HG03354 (cell line): ENCODE measurements around the gene GPSM1.
A peak's percentile ranks its signal among the peaks of the same experiment; 100 is the strongest.

Experiments
- ATAC-seq: cut with Tn5 transposase; IDR thresholded peaks from one replicate; pipeline ENCODE4 v1.9.1; 2021; ENCODE audit warnings: mild to moderate bottlenecking; ENCODE audit not compliant: unreplicated experiment, poor library complexity, severe bottlenecking

GPSM1 gene, protein sequence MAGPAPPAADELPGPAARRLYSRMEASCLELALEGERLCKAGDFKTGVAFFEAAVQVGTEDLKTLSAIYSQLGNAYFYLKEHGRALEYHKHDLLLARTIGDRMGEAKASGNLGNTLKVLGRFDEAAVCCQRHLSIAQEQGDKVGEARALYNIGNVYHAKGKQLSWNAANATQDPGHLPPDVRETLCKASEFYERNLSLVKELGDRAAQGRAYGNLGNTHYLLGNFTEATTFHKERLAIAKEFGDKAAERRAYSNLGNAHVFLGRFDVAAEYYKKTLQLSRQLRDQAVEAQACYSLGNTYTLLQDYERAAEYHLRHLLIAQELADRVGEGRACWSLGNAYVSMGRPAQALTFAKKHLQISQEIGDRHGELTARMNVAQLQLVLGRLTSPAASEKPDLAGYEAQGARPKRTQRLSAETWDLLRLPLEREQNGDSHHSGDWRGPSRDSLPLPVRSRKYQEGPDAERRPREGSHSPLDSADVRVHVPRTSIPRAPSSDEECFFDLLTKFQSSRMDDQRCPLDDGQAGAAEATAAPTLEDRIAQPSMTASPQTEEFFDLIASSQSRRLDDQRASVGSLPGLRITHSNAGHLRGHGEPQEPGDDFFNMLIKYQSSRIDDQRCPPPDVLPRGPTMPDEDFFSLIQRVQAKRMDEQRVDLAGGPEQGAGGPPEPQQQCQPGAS

GRCh38 chr9:136327304-136327974 lies at the start of gene GPSM1:
GPSM1 (plus strand) TSS chr9:136327539; CDS start chr9:136327696, 157 bp downstream.
- ATAC-seq = no peak

DNA sequence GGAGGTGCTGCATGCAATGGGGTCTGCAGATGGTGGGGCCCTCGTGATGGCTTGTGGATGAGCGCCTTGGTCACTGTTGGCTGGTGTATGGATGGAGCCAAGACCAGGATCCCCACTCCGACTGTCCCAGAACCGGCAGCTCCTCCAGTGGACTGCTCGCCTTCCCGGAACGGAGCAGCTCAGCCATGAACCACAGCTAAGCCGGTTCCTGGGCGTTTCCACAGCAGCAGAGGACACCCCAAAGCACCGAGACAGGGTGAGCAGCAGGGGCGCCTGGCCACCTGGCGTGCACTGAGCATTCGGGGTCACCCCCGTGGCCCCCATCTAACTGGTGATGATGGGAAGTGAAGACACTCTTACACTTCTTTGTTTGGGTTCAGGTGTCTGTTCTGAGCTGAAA lies 49.6 kb upstream of the GPSM1 start:
- ATAC-seq = no peak

DNA sequence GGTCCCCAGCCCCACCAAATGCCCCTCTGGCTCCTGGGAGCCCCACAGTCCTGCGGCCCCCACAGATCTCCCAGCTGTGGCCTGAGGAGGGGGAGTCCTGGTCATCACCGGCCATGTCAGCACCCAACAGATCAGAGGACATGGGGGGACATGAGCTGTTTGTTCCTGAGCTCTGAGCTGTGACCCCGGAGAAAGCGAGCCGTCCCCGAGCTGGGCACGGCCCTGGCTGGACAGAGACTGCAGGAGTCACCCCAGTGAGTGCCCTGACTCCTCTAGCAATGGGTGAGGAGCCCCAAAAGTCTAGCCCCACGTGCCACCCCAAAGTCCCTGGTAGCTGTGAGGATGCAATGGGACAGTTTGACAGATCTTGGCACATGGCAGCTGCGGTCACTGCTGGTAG lies 49.1 kb upstream of the GPSM1 start:
- ATAC-seq = no peak

DNA sequence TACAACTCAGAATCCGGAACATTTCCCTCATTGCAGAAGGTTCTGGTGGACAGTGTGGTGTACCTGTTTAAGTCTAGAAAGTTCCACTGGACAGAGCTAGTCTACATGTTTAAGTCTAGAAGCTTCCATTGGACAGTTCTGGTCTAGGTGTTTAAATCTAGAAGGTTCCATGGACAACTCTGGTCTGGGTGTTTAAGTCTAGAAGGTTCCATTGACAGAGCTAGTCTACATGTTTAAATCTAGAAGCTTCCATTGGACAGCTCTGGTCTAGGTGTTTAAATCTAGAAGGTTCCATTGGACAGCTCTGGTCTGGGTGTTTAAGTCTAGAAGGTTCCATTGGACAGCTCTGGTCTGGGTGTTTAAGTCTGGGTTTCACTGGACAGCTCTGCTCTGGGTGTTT lies 48.4 kb upstream of the GPSM1 start:
- no peak for ATAC-seq

DNA sequence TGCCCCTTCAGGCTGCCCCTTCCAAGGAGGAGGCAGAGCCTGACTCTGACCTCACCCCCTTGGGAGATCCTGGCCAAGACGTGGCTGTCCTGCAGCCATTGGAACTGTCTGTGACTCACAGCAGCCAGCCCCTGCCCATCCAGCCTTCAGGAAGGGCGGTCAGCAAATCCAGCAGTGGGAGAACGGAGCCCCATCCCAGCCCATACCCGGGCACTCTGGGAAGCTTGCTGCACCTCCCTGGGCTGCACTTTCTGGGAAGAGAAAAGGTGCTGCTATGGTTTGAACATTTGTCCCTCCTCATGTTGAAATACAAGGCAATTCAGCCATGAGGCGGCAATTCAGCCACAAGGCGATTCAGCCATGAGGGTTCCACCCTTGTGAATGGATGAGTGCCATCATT lies 47.9 kb upstream of the GPSM1 start:
- no peak for ATAC-seq

DNA sequence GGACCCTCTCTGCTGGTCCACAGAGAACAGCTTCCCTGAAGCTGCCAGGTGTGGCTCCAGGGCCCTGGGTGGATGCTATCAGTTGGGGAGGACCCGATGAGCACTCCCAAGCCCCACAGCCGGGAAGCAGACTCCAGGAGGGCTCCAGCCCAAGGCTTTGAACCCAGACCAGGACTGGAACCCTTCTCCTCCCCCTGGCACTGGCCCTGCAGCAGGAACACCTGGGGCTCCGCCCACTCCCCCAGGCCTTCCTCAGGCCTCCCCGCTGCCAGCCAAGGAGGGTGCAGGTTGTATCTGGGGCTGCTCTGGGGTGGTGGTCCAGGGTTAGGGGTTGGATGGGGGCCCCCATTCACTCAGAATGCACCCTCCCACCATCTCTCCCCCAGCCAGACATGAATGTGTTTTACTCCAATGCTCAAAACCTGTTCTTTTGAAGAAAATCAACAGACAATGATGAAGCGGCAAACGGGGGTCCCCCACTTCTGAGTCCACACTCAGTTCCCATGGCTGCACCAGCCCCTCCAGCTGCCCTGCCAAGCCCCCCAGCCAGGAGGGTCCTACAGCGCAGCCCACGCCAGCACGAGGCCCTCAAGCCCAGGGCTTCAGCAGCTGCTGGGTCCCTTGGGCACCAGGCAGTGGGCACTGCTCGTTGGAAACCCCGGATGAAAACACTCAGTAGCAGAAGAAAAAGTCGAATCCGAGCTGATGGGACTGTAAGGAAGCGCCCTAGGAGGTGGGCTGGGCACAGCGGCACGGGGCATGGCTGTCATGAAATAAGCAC lies 46.6 kb upstream of the GPSM1 start:
- no peak for ATAC-seq

DNA sequence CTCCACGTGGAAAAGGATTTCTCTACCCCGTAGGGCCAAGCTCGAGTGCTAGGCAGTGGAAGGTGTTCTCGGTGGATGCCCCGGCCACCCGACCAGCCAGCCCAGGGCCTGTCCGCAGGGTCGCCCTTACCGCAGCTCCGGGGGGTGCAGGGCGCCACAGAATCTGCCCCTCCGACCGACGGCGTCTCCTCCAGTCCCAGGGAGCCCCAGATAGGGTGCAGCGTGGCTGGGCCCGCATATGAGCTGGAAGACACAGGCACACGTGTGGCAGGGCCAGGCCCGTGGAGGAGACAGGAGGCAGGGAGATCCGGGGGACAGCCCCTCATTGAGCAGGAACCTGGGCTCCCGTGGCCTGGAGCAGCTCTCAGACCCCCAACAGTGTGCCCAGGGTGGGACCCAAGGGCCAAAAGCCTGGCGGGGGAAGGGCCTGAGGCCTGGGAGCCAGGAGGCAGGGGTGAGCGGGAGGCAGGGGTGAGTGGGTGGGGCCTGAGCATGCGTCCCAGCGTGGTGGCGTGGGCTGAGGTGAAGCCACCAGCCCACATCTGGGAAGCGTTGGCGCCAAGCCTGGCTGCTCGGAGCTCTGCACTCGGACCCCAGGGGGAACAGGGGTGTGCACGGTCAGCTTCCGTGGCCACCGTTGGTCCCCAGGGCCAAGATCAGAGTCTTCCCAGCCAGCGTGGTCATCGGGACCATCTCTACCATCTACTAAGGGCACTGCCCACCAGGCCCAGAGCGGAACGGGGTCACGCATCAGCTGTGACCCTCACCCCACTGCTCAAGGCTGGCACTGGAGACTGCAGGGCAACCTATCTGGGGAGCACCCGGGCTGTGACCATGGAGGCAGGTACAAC lies 45.7 kb upstream of the GPSM1 start:
- ATAC-seq = no peak

GRCh38 chr9:136282272-136282861 lies 45.0 kb upstream of the GPSM1 start:
- no peak for ATAC-seq

DNA sequence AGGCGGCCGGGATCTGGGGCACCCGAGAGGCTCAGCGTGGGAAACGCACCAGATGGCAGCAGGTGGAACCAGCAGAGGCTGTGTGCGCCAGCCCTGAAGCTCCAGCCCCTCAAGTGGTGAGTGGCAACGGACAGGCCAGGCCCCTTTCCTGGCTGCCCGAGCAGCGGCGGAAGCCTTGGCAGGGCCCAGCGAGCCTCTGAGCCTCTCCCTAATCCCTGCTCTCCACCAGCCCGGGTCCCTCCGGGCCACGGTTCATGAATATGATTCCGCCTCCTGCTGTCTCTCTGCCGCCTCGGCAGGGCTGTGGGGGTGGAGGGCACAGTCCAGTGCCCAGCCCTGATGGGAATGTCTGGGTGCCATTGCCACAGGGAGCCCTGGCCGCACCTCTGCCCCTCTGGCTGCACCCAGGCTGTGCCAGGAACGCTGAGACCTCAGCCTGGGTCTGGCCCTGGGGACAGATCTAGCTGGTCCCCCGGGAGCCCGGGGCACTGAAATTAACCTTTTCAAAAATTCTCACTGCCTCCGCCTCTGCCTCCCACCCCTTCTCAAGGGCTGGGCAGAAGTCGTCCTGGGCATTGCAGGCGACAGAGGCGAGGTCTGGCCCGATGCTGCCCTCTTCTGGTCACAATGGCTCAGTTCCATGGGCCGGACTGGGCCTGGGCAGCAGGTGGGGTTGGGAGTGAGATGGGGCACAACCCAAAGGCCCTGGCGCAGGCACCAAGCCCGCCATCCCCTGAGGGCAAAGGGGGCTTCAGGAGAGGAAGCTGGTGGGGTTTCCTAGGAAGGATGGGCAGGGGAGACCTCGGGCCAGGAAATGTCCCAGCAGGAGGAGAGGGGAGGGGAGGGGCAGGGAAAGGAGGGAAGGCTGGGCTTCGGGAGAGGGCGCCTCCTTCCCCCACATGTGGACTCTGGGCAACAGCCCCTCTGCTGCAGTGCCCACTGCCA lies 43.8 kb upstream of the GPSM1 start:
- peak; percentile 87 for ATAC-seq

GRCh38 chr9:136284311-136284710 lies 43.0 kb upstream of the GPSM1 start:
- no peak for ATAC-seq

DNA sequence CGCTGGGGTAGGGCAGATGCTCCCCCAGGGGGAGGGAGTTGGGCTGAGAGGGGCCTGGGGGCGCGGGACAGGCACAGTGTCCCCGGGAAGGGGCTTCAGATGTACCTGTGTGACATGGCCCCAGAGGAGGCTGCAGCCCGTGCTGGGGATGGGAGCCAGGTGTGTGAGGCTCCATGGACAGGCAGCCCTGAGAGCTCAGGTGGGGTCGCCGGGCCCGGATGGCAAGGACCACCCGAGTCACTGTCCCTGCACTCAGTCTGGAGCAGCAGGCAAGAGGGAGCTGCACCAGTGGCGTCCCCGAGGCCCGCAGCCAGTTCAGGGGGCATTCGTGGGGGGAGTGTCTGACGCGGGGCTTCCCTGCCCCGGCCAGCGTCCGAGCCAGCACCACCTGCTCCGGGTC lies 42.4 kb upstream of the GPSM1 start:
- ATAC-seq = no peak

DNA sequence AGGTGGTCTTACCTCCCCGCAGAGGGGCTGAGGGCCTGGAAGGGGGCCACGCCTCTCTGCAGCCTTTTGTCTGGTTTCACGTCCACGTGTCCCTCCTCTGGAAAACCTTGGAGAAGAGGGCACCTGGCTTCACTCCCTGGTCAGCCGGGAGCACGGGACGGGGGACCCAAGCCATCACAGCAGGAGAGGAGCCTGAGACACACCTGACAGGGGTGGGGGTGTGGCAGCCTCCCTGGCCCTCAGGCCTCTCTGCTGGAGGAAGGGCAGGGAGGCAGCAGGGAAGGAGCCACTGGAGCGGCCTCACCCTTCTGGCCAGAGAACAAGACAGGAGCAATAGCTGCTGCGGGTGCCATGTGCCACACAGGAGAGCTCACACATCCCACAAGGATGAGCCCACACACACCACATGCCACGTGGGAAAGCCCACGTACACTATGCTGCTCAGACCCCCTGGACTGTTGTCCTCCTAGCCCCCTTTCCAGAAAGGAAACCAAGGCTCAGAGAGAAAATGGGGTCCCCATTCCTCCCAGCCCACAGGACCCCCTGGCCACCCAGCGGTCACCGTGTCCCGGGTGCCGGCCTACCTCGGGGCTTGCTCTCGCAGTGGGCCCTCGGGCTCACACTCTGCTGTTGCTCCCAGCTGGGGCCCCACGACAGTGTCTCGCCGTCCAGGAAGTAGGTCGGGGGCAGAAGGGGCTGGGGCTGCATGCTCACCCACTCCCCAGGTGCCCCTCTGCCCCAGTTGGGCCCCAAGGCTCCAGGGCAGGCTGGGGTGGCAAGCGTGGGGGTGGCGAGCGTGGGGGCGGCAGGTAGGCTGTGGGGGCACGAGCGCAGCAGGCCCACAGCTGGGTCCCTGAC lies 41.6 kb upstream of the GPSM1 start:
- ATAC-seq = no peak

DNA sequence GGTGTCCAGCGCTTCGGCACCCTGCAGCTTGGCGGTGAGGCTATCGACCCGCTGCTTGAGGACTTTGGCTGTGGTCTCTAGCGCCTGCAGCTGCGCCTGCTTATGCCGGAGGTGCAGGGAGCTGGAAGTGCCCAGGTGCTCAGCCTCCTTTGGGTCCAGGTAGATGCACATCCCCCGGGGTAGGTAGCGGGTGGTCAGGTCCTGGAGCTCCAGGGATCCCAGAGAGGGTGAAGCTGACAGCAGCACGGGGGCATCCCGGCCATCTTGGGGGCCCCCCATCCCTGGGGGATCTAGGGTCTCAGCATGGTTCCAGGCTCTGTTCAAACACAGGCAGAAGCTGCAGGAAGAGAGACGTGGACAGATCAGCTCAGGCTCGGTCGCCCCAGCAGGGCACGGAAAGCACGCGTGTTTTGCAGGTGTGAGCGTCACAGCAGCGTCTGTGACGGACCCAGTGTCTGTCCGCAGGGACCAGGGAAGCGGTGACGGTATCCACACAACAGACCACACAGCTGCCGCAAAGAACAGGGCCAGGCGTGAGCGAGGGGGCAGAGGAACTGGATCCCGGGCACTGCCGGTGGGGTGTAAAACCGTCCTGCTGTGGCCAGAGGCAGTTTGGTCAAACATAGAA lies 40.9 kb upstream of the GPSM1 start:
- no peak for ATAC-seq

- ATAC-seq = no peak
Observed at GRCh38 chr9:136286987-136287379, 40.4 kb upstream of the GPSM1 start.

- ATAC-seq = no peak
Observed at GRCh38 chr9:136287960-136288753, 39.2 kb upstream of the GPSM1 start.
